ENCODE results near the gene RNU7-1. TPM values are rescaled to one million over a fixed set of nuclear protein-coding genes. Genes with fewer than 3 reads are reported as not detected.
A peak's percentile ranks its signal among the peaks of the same experiment; 100 is the strongest.

RNU7-1 gene
- total RNA-seq, 1 donor from 2014 or later, result not detected

- ATAC-seq, result no peak
These were observed 24.0 kb upstream of the RNU7-1 start for GRCh38 chr12:6919588-6919987.

GRCh38 chr12:6921539-6921938 lies 22.1 kb upstream of the RNU7-1 start:
- no peak for ATAC-seq

GRCh38 chr12:6921996-6922946 lies 21.3 kb upstream of the RNU7-1 start:
- no peak for ATAC-seq

GRCh38 chr12:6923003-6923732 lies 20.4 kb upstream of the RNU7-1 start:
- ATAC-seq, result no peak

GRCh38 chr12:6923851-6924250 lies 19.8 kb upstream of the RNU7-1 start:
- ATAC-seq, result no peak

- ATAC-seq, result no peak
These were observed 18.4 kb upstream of the RNU7-1 start for GRCh38 chr12:6925239-6925539.

- peak; percentile 69 for ATAC-seq
These were observed 17.9 kb upstream of the RNU7-1 start for GRCh38 chr12:6925540-6926279.

- ATAC-seq, result peak; percentile 15
These were observed 16.1 kb upstream of the RNU7-1 start, which contains the start of gene ATN1 for GRCh38 chr12:6927379-6928021. Gene ATN1 (plus strand): TSS chr12:6927959. CDS start chr12:6934002, 6,043 bp downstream.

- ATAC-seq, result no peak
These were observed 15.5 kb upstream of the RNU7-1 start for GRCh38 chr12:6928022-6928702.

GRCh38 chr12:6928703-6929407 lies 14.8 kb upstream of the RNU7-1 start:
- no peak for ATAC-seq

GRCh38 chr12:6929466-6930452 lies 13.9 kb upstream of the RNU7-1 start:
- peak; percentile 19 for ATAC-seq

GRCh38 chr12:6932766-6933165 lies 10.8 kb upstream of the RNU7-1 start:
- no peak for ATAC-seq

GRCh38 chr12:6934110-6934509 lies 9.5 kb upstream of the RNU7-1 start:
- ATAC-seq, result no peak

- no peak for ATAC-seq
These were observed 8.0 kb upstream of the RNU7-1 start for GRCh38 chr12:6935371-6936193.

GRCh38 chr12:6936194-6936635 lies 7.4 kb upstream of the RNU7-1 start:
- no peak for ATAC-seq

- ATAC-seq, result peak; percentile 1
These were observed 6.8 kb upstream of the RNU7-1 start for GRCh38 chr12:6936636-6937480.

- ATAC-seq, result peak; percentile 92
These were observed 5.9 kb upstream of the RNU7-1 start for GRCh38 chr12:6937481-6938352.
